HepG2 (cell line): ENCODE results near the gene LASP1. TPM values are rescaled to one million over a fixed set of nuclear protein-coding genes. Genes with fewer than 3 reads are reported as not detected.

Experiments
- CBFB ChIP-seq: sonication (generic); formaldehyde crosslinking; IDR thresholded peaks from 2 replicates; pipeline ENCODE4 v1.4.0; 2020; ENCODE audit warnings: missing genetic modification reagents
- ELF4 ChIP-seq: sonication (generic); formaldehyde crosslinking; IDR thresholded peaks from 2 replicates; pipeline ENCODE4 v1.5.0; 2020; ENCODE audit warnings: missing genetic modification reagents, mild to moderate bottlenecking, moderate library complexity, borderline replicate concordance
- FOXO1 ChIP-seq: sonication (generic); formaldehyde crosslinking; IDR thresholded peaks from 2 replicates; pipeline ENCODE4 v1.4.0; 2020; ENCODE audit warnings: missing genetic modification reagents
- HDAC1 ChIP-seq: sonication (generic); formaldehyde crosslinking; IDR thresholded peaks from 2 replicates; pipeline ENCODE4 v1.5.1; 2020; ENCODE audit warnings: mild to moderate bottlenecking, missing genetic modification reagents
- HNF1A ChIP-seq, 2 experiments: sonication (generic) in 1 of 2; formaldehyde crosslinking in 1 of 2; IDR thresholded peaks; 2 replicates each; pipeline versions ENCODE4 v1.4.0 to v1.6.1; 2016 to 2020; ENCODE audit warnings: borderline replicate concordance in 1 of 2, low read depth in 1 of 2, mild to moderate bottlenecking in 1 of 2, missing genetic modification reagents in 1 of 2
- MTF2 ChIP-seq: sonication (generic); formaldehyde crosslinking; IDR thresholded peaks from 2 replicates; pipeline ENCODE4 v1.5.0; 2020; ENCODE audit warnings: missing genetic modification reagents, borderline replicate concordance
- NFIC ChIP-seq: IDR thresholded peaks from 2 replicates; pipeline ENCODE4 v1.6.1; 2012; ENCODE audit warnings: mild to moderate bottlenecking, low read length, inconsistent platforms
- NR2F2 ChIP-seq: IDR thresholded peaks from 2 replicates; pipeline ENCODE4 v1.6.1; 2012; ENCODE audit warnings: low read depth, inconsistent platforms, borderline replicate concordance
- PBX2 ChIP-seq: IDR thresholded peaks from 2 replicates; pipeline ENCODE4 v1.6.1; 2016; ENCODE audit warnings: control low read depth
- SMC3 ChIP-seq: IDR thresholded peaks from 2 replicates; pipeline ENCODE4 v1.6.1; 2011; ENCODE audit warnings: low read length, improper control_type of control experiment
- ZBTB42 ChIP-seq: sonication (generic); formaldehyde crosslinking; IDR thresholded peaks from 2 replicates; pipeline ENCODE4 v1.5.0; 2020; ENCODE audit warnings: mild to moderate bottlenecking, missing genetic modification reagents
- ZFP90 ChIP-seq: sonication (generic); formaldehyde crosslinking; IDR thresholded peaks from 2 replicates; pipeline ENCODE4 v1.8.0; 2022; ENCODE audit warnings: missing genetic modification reagents, mild to moderate bottlenecking, inconsistent platforms, borderline replicate concordance
- ZKSCAN5 ChIP-seq: sonication (generic); formaldehyde crosslinking; IDR thresholded peaks from 2 replicates; pipeline ENCODE4 v1.5.1; 2020; ENCODE audit warnings: mild to moderate bottlenecking, missing genetic modification reagents
- ZNF138 ChIP-seq: sonication (generic); formaldehyde crosslinking; IDR thresholded peaks from 2 replicates; pipeline ENCODE4 v1.5.0; 2020; ENCODE audit warnings: mild to moderate bottlenecking, low read depth, missing genetic modification reagents
- ZNF180 ChIP-seq: sonication (generic); formaldehyde crosslinking; IDR thresholded peaks from 2 replicates; pipeline ENCODE4 v1.4.0; 2020; ENCODE audit warnings: low read depth, missing genetic modification reagents, borderline replicate concordance
- ZNF382 ChIP-seq: sonication (generic); formaldehyde crosslinking; IDR thresholded peaks from 2 replicates; pipeline ENCODE4 v1.5.0; 2020; ENCODE audit warnings: missing genetic modification reagents, mild to moderate bottlenecking, borderline replicate concordance
- ZNF607 ChIP-seq: sonication (generic); formaldehyde crosslinking; IDR thresholded peaks from 2 replicates; pipeline ENCODE4 v1.5.1; 2020; ENCODE audit warnings: missing genetic modification reagents, mild to moderate bottlenecking, borderline replicate concordance
- polyA plus RNA-seq, 8 experiments: library from polyadenylated mRNA; depleted of rRNA in 3 of 8; stranded (reverse) in 7 of 8; unstranded in 1 of 8; fragments of >200 nt; fragmentation: Illumina TruSeq in 4 of 8; extraction: Trizol in 4 of 8; gene quantifications; 2 replicates each; pipeline versions ENCODE4 v1.2.1 to v1.2.3, GENCODE V29; 2011 to 2016; ENCODE audit warnings: low read depth in 4 of 8, missing spikeins in 1 of 8, mixed read lengths in 1 of 8; ENCODE audit not compliant: insufficient read depth in 1 of 8
- total RNA-seq, 5 experiments: library from RNA; depleted of rRNA; stranded (reverse); fragments of >200 nt; fragmentation: Illumina TruSeq; extraction: Trizol; gene quantifications; 2 replicates each; pipeline ENCODE4 v1.2.3, GENCODE V29; 2016; ENCODE audit warnings: low read depth in 1 of 5
- TF ChIP-seq, protein P1 (sequence below): sonication (generic); formaldehyde crosslinking; IDR thresholded peaks from 2 replicates; pipeline ENCODE4 v1.4.0; 2020; ENCODE audit warnings: missing genetic modification reagents

LASP1 gene
- total and polyA plus RNA-seq, 2 of the 13 experiments (the other 11 are each of a cell fraction or from before 2014, with no cell fraction given): 70.1 to 97.0 TPM

DNA sequence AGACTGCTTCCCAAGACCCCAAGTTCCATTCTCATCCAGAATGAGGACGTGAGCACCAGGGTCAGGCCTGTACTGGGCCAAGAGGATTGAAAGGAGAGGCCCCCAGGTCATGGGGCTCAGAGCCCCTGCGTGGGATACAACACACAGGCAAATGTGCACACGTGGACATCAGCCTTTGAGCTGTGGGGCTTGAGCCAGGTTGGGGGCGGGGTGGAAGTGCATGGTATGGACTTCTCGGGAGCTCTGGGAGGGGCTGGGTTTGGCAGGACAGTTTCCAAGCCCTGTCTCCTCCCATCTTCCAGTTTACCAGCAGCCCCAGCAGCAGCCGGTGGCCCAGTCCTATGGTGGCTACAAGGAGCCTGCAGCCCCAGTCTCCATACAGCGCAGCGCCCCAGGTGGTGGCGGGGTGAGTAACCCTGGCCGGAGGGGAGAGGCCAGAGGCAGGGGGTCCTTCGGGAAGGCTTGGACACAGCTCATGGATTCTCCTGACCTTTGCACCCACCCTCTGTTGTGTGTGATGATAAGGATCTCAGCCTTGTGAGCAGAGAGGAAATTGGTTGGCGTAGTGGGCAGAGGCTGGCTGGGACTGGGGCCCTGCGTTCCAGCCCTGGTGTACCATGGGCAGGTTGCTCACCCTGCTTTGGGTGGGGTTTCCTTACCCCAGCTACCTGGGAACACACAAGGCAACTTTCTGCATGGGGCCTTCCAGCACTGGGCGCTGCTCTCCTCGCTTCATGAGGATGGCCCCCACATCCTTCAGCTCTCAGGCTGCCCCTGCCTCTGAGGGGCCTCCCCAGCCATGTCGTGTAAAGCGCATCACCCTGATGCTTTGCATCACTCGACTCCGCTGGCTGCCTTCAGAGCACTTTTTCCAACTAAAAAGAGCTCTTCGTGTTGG is 45.1 kb downstream of the LASP1 start (continued):
- TF ChIP-seq, protein P1, sequence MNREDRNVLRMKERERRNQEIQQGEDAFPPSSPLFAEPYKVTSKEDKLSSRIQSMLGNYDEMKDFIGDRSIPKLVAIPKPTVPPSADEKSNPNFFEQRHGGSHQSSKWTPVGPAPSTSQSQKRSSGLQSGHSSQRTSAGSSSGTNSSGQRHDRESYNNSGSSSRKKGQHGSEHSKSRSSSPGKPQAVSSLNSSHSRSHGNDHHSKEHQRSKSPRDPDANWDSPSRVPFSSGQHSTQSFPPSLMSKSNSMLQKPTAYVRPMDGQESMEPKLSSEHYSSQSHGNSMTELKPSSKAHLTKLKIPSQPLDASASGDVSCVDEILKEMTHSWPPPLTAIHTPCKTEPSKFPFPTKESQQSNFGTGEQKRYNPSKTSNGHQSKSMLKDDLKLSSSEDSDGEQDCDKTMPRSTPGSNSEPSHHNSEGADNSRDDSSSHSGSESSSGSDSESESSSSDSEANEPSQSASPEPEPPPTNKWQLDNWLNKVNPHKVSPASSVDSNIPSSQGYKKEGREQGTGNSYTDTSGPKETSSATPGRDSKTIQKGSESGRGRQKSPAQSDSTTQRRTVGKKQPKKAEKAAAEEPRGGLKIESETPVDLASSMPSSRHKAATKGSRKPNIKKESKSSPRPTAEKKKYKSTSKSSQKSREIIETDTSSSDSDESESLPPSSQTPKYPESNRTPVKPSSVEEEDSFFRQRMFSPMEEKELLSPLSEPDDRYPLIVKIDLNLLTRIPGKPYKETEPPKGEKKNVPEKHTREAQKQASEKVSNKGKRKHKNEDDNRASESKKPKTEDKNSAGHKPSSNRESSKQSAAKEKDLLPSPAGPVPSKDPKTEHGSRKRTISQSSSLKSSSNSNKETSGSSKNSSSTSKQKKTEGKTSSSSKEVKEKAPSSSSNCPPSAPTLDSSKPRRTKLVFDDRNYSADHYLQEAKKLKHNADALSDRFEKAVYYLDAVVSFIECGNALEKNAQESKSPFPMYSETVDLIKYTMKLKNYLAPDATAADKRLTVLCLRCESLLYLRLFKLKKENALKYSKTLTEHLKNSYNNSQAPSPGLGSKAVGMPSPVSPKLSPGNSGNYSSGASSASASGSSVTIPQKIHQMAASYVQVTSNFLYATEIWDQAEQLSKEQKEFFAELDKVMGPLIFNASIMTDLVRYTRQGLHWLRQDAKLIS (CRISPR knock-in tag): no peak; the same call in 1 of the 2 replicates
- TF ChIP-seq ZNF138 (CRISPR knock-in tag) (no peak), MTF2 (CRISPR knock-in tag) (no peak), ZNF382 (CRISPR knock-in tag) (no peak), ZKSCAN5 (CRISPR knock-in tag) (no peak), ELF4 (CRISPR knock-in tag) (no peak), ZBTB42 (no peak), ZNF607 (CRISPR knock-in tag) (peak; percentile 46; the same call in 1 of the 2 replicates), NFIC (no peak), HNF1A (IDR thresholded peaks at IDR 0.05; ENCODE audit: low read depth) (no peak), HNF1A (CRISPR knock-in tag; IDR thresholded peaks at IDR 0.05; ENCODE audit: borderline replicate concordance) (peak; percentile 41; the same call in 1 of the 2 replicates), PBX2 (no peak), FOXO1 (CRISPR knock-in tag) (no peak), CBFB (CRISPR knock-in tag) (peak; percentile 62), HDAC1 (CRISPR knock-in tag) (peak; percentile 75), ZFP90 (CRISPR knock-in tag) (no peak), SMC3 (peak; percentile 2; the same call in 1 of the 2 replicates), NR2F2 (no peak), ZNF180 (CRISPR knock-in tag) (no peak)
